HG03342 (cell line): ENCODE data around the gene COA5.
"Not testable (repeated sequence)": the region's sequence is repeated elsewhere in the genome, so short reads cannot be mapped to it uniquely, and the experiment has no call there.

ENCODE experiments used
- ATAC-seq: cut with Tn5 transposase; IDR thresholded peaks from one replicate; pipeline ENCODE4 v1.9.1; 2021; ENCODE audit warnings: mild to moderate bottlenecking, moderate library complexity; ENCODE audit not compliant: unreplicated experiment

The COA5 gene

GRCh38 chr2:98607104-98607503 lies 1.2 kb downstream of the COA5 start:
- ATAC-seq = no peak

GRCh38 chr2:98606431-98606830 lies 1.9 kb downstream of the COA5 start:
- no peak for ATAC-seq

GRCh38 chr2:98605076-98605475 lies 3.2 kb downstream of the COA5 start:
- ATAC-seq = no peak

GRCh38 chr2:98604547-98604946 lies 3.8 kb downstream of the COA5 start:
- no peak for ATAC-seq

GRCh38 chr2:98601532-98602132 lies 6.7 kb downstream of the COA5 start:
- ATAC-seq = peak; percentile 79

- no peak for ATAC-seq
These were observed 9.4 kb downstream of the COA5 start for GRCh38 chr2:98598781-98599428.

- not testable (repeated sequence) for ATAC-seq
These were observed 13.6 kb downstream of the COA5 start for GRCh38 chr2:98594665-98595064.

GRCh38 chr2:98592565-98592964 lies 15.7 kb downstream of the COA5 start:
- no peak for ATAC-seq

GRCh38 chr2:98589489-98589888 lies 18.8 kb downstream of the COA5 start:
- ATAC-seq = no peak

- ATAC-seq = no peak
These were observed 19.4 kb downstream of the COA5 start for GRCh38 chr2:98588880-98589431.

GRCh38 chr2:98586551-98587140 lies 21.7 kb downstream of the COA5 start:
- no peak for ATAC-seq

GRCh38 chr2:98585386-98585785 lies 22.9 kb downstream of the COA5 start:
- ATAC-seq = no peak

GRCh38 chr2:98583816-98584618 lies 24.3 kb downstream of the COA5 start:
- no peak for ATAC-seq

- ATAC-seq = no peak
These were observed 25.0 kb downstream of the COA5 start for GRCh38 chr2:98583276-98583675.

GRCh38 chr2:98582523-98582922 lies 25.8 kb downstream of the COA5 start:
- no peak for ATAC-seq

- no peak for ATAC-seq
These were observed 27.5 kb downstream of the COA5 start for GRCh38 chr2:98580656-98581284.

GRCh38 chr2:98579926-98580325 lies 28.4 kb downstream of the COA5 start:
- no peak for ATAC-seq

- no peak for ATAC-seq
These were observed 30.1 kb downstream of the COA5 start for GRCh38 chr2:98578231-98578630.

- ATAC-seq = no peak
These were observed 31.0 kb downstream of the COA5 start for GRCh38 chr2:98577313-98577712.

- ATAC-seq = no peak
These were observed 31.5 kb downstream of the COA5 start for GRCh38 chr2:98576666-98577312.
